Muscle of back (tissue), 13 donors: ENCODE results near the gene HSPA8. TPM values are rescaled to one million over a fixed set of nuclear protein-coding genes. Genes with fewer than 3 reads are reported as not detected.
"Not testable (repeated sequence)": the region's sequence is repeated elsewhere in the genome, so short reads cannot be mapped to it uniquely, and the experiment has no call there.

Source experiments
- DNase-seq, 3 donors: peaks; one replicate each; pipeline versions ENCODE4 v3.0.0 to v3.0.0-alpha.2; 2013
- long read RNA-seq, 9 donors: transcript quantifications; one replicate each; lab custom pipeline, GENCODE V29; 2026
- polyA plus RNA-seq, 10 donors: library from polyadenylated mRNA; unstranded; fragments of 120-200 nt; gene quantifications; one replicate each; pipeline ENCODE4 v1.2.1, GENCODE V29; 2013; ENCODE audit not compliant: insufficient read length in 10 of 10

Gene HSPA8
- polyA plus RNA-seq, result 1,000 to 10,000 TPM; 1,445 to 2,027 (median 1,727) TPM
- long read RNA-seq, donor 1, transcript HSPA8-222 (6 exons, 1,884 nt), result minor isoform, 65 of 1,137 reads
- long read RNA-seq, donor 1, transcript HSPA8-224 (9 exons, 2,463 nt), result major isoform, 256 of 1,137 reads
- long read RNA-seq, donor 1, transcript HSPA8-203 (4 exons, 963 nt), result minor isoform, 49 of 1,137 reads
- long read RNA-seq, donor 1, transcript HSPA8-211 (5 exons, 1,509 nt), result minor isoform, 187 of 1,137 reads
- long read RNA-seq, donor 1, partial matches to known transcripts, result 483 of 1,137 reads
- long read RNA-seq, donor 1, other reads (novel, unspliced or antisense), result 18 of 1,137 reads
- long read RNA-seq, donor 2, transcript HSPA8-224 (9 exons, 2,463 nt), result major isoform, 335 of 927 reads
- long read RNA-seq, donor 2, transcript HSPA8-203 (4 exons, 963 nt), result minor isoform, 37 of 927 reads
- long read RNA-seq, donor 2, transcript HSPA8-211 (5 exons, 1,509 nt), result minor isoform, 130 of 927 reads
- long read RNA-seq, donor 2, transcript HSPA8-222 (6 exons, 1,884 nt), result minor isoform, 40 of 927 reads
- long read RNA-seq, donor 2, partial matches to known transcripts, result 294 of 927 reads
- long read RNA-seq, donor 2, other reads (novel, unspliced or antisense), result 12 of 927 reads
- long read RNA-seq, donor 3, partial matches to known transcripts, result 0 of 1 reads
- long read RNA-seq, donor 3, other reads (novel, unspliced or antisense), result 0 of 1 reads
- long read RNA-seq, donor 4, transcript HSPA8-211 (5 exons, 1,509 nt), result minor isoform, 110 of 1,111 reads
- long read RNA-seq, donor 4, transcript HSPA8-222 (6 exons, 1,884 nt), result minor isoform, 63 of 1,111 reads
- long read RNA-seq, donor 4, transcript HSPA8-203 (4 exons, 963 nt), result minor isoform, 34 of 1,111 reads
- long read RNA-seq, donor 4, transcript HSPA8-224 (9 exons, 2,463 nt), result major isoform, 246 of 1,111 reads
- long read RNA-seq, donor 4, partial matches to known transcripts, result 588 of 1,111 reads
- long read RNA-seq, donor 4, other reads (novel, unspliced or antisense), result 0 of 1,111 reads
- long read RNA-seq, donor 5, transcript HSPA8-224 (9 exons, 2,463 nt), result major isoform, 225 of 979 reads
- long read RNA-seq, donor 5, transcript HSPA8-222 (6 exons, 1,884 nt), result minor isoform, 37 of 979 reads
- long read RNA-seq, donor 5, transcript HSPA8-211 (5 exons, 1,509 nt), result minor isoform, 145 of 979 reads
- long read RNA-seq, donor 5, transcript HSPA8-202 (8 exons, 2,004 nt), result minor isoform, 51 of 979 reads
- long read RNA-seq, donor 5, partial matches to known transcripts, result 403 of 979 reads
- long read RNA-seq, donor 5, other reads (novel, unspliced or antisense), result 17 of 979 reads
- long read RNA-seq, donor 6, transcript HSPA8-224 (9 exons, 2,463 nt), result major isoform, 399 of 1,502 reads
- long read RNA-seq, donor 6, transcript HSPA8-222 (6 exons, 1,884 nt), result minor isoform, 106 of 1,502 reads
- long read RNA-seq, donor 6, transcript HSPA8-203 (4 exons, 963 nt), result minor isoform, 68 of 1,502 reads
- long read RNA-seq, donor 6, transcript HSPA8-211 (5 exons, 1,509 nt), result minor isoform, 138 of 1,502 reads
- long read RNA-seq, donor 6, partial matches to known transcripts, result 615 of 1,502 reads
- long read RNA-seq, donor 6, other reads (novel, unspliced or antisense), result 27 of 1,502 reads
- long read RNA-seq, donor 7, transcript HSPA8-203 (4 exons, 963 nt), result minor isoform, 35 of 979 reads
- long read RNA-seq, donor 7, transcript HSPA8-211 (5 exons, 1,509 nt), result minor isoform, 122 of 979 reads
- long read RNA-seq, donor 7, transcript HSPA8-224 (9 exons, 2,463 nt), result major isoform, 184 of 979 reads
- long read RNA-seq, donor 7, transcript HSPA8-222 (6 exons, 1,884 nt), result minor isoform, 57 of 979 reads
- long read RNA-seq, donor 7, partial matches to known transcripts, result 526 of 979 reads
- long read RNA-seq, donor 7, other reads (novel, unspliced or antisense), result 6 of 979 reads
- long read RNA-seq, donor 8, transcript HSPA8-224 (9 exons, 2,463 nt), result major isoform, 172 of 835 reads
- long read RNA-seq, donor 8, transcript HSPA8-203 (4 exons, 963 nt), result minor isoform, 46 of 835 reads
- long read RNA-seq, donor 8, transcript HSPA8-222 (6 exons, 1,884 nt), result minor isoform, 43 of 835 reads
- long read RNA-seq, donor 8, transcript HSPA8-211 (5 exons, 1,509 nt), result minor isoform, 79 of 835 reads
- long read RNA-seq, donor 8, partial matches to known transcripts, result 419 of 835 reads
- long read RNA-seq, donor 8, other reads (novel, unspliced or antisense), result 0 of 835 reads
- long read RNA-seq, donor 9, transcript HSPA8-211 (5 exons, 1,509 nt), result minor isoform, 13 of 85 reads
- long read RNA-seq, donor 9, transcript HSPA8-224 (9 exons, 2,463 nt), result major isoform, 21 of 85 reads
- long read RNA-seq, donor 9, transcript HSPA8-202 (8 exons, 2,004 nt), result minor isoform, 7 of 85 reads
- long read RNA-seq, donor 9, partial matches to known transcripts, result 32 of 85 reads
- long read RNA-seq, donor 9, other reads (novel, unspliced or antisense), result 0 of 85 reads

DNA sequence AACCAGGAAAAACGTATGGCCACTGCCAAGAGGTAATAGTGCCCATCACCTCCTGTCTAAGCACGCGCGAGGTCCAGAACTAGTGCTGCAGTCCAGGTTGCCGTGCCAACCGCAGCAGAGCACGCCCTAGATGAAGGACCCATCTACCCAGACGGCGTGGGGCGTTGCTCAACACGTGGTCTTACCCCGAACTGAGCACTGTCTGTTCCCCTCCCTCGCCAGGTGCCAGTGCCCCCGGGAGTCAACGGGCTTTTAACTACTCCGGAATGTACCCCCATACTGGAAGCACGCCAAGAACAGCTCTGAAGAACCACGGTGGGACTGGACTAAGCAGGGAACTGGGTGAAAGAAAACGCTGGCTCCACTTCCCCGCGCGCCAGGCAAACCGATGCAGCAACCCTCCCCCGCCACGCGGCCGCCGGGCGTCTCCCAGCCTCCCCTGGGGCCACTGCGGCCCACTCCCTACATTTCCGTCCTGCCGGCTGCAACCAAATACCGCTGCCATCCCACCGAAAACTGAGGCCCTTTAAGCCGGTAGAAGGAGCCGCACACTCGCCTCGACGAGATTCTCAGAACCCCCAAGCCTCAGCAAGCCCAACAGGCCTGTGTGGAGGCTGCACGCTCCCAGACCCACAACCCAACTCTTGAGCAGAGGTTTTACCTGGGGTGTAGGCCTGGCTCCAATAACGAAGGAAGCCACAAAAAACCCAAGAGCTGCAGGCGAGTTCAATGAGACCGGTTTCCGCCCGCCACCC lies at the start of gene HSPA8:
HSPA8 (minus strand) TSS at position 734 of the 755 bp plus-strand sequence. CDS start 812 bp downstream, outside the sequence.
- peak in 2 of 3 donors; percentile 38 to 58 for DNase-seq

DNA sequence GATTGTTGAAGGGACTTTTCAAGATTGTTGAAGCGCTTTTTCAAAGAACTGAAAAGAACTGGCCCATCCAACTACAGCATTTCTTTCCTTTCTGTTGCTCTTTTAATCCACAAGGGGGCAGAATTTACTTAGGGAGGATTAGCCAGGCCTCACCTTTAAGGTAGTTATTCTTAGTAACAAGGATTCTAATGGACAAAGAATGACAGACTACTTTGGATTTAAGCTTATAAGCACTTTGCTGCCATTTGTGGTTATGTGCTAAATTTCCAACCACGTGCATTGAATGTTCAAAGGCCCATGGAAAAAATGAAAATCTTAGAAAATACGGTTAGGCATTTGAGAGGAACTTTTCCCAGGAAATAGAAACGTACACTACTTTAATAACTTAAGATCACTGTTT lies 49.5 kb upstream of the HSPA8 start:
- peak in 2 of 3 donors; percentile 41 to 61 for DNase-seq

DNA sequence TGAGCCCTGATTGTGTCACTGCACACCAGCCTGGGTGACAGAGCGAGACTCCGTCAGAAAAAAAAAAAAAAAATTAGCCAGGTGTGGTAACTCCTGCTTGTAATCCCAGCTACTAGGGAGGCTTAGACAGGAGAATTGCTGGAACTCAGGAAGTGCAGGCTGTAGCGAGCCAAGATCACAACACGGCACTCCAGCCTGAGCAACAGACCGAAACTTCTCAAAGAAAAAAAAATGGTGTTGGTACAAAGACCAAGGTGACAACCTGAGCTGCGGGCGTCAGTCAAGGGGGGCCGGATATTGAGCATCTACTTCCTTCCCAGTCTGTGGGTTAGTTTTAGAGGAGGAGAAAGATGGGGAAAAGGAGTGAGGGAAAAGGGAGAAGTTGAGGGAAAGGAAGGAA lies 48.5 kb upstream of the HSPA8 start:
- no peak for DNase-seq

DNA sequence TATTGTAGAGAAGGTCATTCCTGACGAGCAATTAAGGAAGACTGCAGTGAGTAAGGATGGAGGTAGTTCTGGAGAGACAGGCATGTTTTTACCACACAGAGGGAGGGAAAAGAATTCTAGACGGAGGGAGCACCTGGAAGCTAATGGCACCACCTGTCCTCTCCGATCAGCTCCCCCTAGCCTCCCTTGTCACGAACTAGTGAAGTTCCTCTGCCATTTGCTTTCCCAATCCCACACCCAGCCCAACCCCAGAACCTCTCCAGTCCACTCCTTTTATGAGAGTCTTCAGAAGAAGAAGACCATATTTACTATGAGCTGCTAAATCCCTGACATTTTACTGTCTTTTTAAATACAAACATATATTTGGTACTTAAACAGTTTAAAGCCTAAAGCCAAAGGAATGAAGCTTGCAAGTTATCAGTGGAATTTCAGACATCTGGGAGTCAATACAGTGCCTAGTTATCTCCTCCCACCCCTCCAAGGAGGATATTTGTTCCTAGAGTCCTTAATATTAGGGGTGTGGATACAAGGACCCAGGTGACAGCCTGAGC lies 46.1 kb upstream of the HSPA8 start:
- DNase-seq, result no peak

DNA sequence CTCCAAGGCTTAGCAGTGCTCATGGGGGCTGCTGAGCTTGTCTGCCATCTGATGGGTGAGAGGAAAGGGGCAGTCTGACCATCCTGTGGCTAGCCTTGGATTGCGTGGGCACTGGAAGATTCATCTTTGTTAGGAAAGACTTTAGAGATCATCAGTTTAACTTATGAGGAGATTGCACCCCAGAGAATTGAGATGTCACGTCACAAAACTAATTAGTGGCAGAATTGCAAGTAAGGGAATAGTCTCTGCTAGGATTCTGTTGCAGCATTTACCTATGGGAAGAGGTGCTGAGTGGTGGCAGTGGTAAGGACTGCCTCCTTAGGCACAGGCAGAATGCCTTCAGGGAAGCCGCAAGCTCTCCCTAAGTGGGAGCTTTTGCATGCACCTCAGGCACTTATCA lies 42.8 kb upstream of the HSPA8 start:
- DNase-seq, result no peak

DNA sequence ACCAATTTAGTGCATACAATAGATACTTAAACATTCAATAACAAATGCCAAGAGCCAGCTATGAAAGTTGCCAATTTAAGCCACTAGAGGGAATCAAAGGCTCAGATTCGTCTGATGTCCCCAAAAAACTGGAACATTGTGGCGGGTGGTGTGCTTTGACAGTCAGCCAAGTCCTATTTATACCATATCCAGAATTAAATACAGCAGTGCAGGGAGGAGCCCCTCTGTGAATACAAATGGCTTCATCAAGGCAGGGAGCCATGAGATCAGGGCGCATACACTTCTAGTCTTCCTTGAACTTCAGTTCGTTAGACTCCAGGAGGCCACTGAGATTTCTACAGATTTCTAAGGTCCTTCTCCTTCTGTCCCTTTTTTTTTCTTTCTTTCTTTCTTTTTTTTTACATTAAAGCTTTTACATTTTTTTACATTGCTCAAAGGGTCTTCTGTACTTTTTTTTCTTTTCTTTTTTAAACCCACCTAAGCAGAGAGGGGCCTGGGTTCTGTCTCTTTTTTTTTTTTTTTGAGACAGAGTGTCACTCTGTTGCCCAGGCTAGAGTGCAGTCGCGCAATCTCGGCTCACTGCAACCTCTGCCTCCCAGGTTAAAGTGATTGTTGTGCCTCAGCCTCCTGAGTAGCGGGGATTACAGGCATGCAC lies 41.5 kb upstream of the HSPA8 start:
- DNase-seq, result peak; percentile 86 to 90 (median 87)

DNA sequence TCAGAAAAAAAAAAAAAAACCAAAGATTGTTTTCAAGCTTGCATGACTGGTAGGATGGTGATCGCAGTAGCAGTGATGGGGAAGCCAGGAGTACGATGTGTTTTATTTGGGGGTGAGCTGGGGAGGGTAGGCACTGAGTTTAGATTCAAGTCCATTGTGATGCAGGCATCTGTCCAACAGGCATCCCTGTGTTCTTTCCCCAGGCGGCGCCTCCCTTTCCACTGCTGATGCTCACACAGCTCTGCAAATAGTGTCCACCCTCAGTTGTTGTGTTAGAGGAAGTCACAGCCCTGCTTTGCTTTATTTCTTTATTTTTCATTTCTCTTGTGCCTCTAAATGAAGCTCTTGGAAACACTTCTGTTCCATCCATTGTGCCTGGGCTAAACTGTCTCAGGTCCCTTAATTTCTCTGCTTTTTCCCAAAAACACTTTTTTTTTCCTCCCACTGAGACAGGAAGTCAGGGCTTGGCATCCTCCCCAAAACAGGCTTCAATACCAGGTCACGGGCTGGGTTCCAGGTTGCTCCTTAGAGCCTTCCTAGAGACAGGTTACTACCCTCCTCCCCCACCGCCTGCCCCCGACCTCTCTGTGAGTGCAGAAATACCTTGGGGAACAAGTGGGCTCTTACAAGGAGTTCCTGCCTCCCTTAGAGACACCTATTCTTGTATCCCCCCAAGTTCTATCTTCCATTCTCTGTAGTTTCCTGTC lies 38.6 kb upstream of the HSPA8 start:
- DNase-seq, result peak in 1 of 3 donors; percentile 65

DNA sequence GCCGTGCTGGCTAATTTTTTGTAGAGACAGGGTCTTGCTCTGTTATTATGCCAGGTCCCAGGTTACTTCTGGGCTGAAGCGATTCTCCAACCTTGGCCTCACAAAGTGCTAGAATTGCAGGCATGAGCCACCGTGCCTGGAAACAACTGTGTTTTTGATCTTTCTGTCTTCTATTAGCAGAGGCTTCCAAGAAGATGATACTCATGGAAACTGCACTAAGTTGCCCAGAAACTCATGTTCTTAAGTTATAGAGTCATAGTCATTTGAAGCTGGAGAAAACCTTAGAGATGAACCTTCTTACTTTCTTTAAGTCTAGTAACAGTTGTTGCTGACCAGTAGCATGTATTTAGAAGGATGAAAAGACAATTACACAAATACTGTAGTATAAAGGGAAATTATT lies 37.1 kb upstream of the HSPA8 start:
- DNase-seq, result peak in 1 of 3 donors; percentile 51

DNA sequence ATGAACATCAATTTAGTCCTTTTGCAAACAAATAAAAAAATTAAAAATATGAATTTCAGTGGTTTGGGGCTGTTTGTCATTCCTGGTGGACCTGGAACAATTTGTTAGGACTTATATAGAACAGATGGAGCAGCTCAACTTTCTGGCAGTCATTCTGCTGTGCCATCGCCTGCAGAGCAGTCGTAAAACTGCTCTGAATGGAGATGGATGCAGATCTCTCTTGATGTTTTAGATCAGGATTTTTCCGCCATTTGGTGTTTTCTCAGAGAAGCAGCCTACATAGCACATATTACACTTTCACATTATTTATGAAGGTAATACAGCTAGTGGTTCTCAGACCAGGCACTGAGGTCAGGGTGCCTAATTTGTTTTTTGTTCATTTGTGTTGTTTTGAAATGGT lies 31.8 kb upstream of the HSPA8 start:
- DNase-seq, result no peak

DNA sequence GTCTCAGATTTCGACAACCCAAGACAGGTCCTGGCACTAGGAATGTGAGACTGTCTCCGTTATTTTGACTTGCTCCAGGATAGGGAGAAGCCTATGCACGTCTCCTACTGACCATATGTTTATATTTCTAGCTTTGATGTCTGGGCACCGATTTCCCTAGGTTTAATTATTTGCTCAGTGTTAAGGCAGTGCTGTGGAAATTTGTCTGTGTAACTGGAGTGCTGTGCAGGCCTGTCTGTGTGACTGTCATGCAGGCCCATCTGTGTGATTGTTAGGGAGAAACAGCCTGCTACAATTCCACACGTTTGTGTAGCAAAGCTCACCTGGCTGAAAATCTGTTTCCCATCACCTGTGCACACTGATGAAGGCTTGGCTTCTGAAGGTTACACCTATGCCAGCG lies 29.6 kb upstream of the HSPA8 start:
- no peak for DNase-seq

DNA sequence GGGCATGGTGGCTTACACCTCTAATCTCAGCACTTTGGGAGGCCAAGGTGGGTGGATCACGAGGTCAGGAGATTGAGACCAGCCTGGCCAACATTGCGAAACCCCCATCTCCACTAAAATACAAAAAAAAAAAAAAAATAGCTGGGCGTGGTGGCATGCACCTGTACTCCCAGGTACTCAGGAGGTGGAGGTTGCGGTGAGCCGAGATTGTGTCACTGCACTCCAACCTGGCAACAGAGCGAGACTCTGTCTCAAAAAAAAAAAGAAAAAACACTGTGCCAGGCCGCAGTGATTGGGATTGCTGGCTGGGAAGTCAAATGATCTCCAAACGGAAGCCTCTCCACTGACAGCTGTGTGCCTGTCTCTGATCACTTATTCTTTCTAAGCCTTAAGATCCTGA lies 28.2 kb upstream of the HSPA8 start:
- DNase-seq, result not testable (repeated sequence)

DNA sequence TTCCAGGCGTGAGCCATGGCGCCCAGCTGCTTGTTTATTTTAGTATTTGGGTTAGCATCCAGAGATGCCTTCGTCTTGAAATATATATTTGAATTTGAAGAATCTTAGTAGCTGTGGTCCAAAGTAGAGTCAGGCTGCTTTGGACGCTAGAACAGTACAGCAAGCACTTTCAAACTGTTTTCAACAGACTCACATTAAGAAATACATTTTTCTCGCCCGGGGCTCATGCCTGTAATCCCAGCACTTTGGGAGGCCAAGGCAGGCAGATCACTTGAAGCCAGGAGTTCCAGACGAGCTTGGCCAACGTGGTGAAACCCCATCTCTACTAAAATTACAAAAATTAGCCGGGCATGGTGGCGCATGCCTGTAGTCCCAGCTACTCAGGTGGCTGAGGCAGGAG lies 27.0 kb upstream of the HSPA8 start:
- DNase-seq, result not testable (repeated sequence)

DNA sequence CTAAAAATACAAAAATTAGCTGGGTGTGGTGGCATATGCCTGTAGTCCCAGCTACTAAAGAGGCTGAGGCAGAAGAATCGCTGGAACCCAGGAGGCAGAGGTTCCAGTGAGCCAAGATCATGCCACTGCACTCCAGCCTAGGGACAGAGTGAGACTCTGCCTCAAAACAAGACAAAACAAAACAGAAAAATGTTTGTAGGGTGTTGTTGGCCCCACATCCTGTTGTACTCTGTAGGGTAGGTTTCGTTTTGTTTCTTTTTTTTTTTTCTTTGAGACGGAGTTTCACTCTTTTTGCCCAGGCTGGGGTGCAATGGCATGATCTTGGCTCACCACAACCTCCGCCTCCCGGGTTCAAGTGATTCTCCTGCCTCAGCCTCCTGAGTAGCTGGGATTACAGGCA lies 25.7 kb upstream of the HSPA8 start:
- not testable (repeated sequence) for DNase-seq

DNA sequence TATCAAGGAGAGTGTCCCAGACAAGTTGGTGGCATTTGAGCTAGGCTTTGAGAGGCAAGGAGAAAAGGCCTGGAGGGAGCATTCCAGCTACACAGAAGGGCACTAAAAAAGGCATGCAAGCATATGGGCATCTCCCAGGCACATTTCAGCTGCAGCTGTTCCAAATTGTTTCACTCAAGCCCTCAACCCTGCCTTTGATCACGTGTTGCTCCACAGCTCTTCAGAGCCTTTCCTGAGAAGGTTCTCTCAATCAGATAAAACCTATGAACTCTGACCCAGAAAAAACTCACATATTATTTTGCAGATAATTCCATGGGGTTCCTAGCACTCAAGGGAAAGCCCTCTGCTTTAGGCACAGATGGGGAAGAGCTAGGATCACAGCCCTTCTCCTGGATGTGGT lies 24.4 kb upstream of the HSPA8 start:
- peak in 2 of 3 donors; percentile 49 to 60 for DNase-seq

DNA sequence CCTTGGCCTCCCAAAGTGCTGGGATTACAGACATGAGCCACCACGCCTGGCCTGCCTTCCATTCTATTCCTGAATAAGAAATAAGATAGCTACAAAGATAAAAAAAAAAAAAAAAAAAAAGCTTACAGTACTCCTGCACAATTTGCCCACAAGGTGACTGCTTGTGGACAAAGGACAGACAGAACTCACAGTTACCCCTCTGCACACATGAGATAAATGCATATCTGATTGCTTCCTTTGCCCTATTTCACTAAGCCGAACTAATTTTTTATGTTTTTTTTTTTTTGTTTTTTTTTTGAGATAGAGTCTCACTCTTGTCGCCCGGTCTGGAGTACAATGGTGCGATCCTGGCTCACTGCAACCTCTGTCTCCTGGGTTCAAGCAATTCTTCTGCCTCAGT lies 23.6 kb upstream of the HSPA8 start:
- DNase-seq, result no peak

DNA sequence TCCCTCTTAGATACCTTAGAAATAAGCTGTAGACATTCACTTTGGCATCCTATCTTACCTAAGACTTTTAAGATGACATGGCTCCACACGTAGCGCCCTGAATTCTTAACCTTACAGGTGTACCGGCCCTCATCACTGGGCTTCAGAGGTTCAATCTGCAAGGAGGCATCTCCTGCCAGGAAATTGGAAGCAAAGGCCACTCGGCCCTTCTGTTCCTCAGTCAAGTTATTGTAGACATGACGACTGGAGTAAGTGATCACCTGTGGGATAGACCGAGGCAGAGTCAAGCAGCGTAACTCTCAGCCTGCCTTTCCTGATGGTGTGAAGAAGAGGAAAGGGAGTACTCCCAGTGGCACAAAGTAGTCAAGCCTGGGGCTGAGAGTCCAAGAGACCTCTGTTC lies 22.5 kb upstream of the HSPA8 start:
- DNase-seq, result no peak

DNA sequence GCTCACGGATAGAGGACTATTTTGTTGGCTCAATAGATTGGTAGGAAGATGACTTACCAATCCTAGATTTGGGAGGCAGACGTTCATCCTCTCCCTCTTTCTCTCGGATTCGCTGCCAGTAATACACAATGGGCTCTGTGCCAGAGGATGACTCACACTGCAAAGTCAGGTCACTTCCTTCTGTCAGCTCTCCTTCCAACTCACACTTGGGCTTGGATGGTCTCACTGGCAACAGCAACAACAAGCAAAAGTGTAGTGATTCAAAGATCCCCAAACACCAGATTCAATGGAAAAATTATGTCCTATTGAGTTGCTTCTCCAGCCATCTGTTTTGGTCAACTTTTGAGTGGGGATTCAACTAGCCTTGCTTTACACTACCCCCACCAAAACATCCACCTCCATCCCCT lies 21.7 kb upstream of the HSPA8 start:
- peak; percentile 85 to 95 (median 90) for DNase-seq
